Measurements from ENCODE around the gene KIF26B.

Gene KIF26B

GRCh38 chr1:245404527-245404926, 249.7 kb downstream of the KIF26B start:
- in situ Hi-C loops (cut with HindIII; ENCODE audit: low pct_unique_long_range_greater_than_20kb, low sequenced_read_pairs): no loop called here
- TF ChIP-seq JUND (IDR thresholded peaks at IDR 0.05; ENCODE audit: low read depth): no peak
- no peak for DNase-seq (ENCODE audit: low read depth in 1 of 2, low spot score in 1 of 2)

- in situ Hi-C loops (cut with HindIII; ENCODE audit: low pct_unique_long_range_greater_than_20kb, low sequenced_read_pairs): no loop called here
- no peak for DNase-seq (ENCODE audit: low read depth in 1 of 2, low spot score in 1 of 2)
- TF ChIP-seq JUND (IDR thresholded peaks at IDR 0.05; ENCODE audit: low read depth): no peak
Measured at GRCh38 chr1:245404952-245405351, 250.2 kb downstream of the KIF26B start.

GRCh38 chr1:245406426-245406825, 251.6 kb downstream of the KIF26B start:
- in situ Hi-C loops (cut with HindIII; ENCODE audit: low pct_unique_long_range_greater_than_20kb, low sequenced_read_pairs): no loop called here
- TF ChIP-seq JUND (IDR thresholded peaks at IDR 0.05; ENCODE audit: low read depth): no peak
- no peak for DNase-seq (ENCODE audit: low read depth in 1 of 2, low spot score in 1 of 2)

- in situ Hi-C loops (cut with HindIII; ENCODE audit: low pct_unique_long_range_greater_than_20kb, low sequenced_read_pairs): no loop called here
Measured at GRCh38 chr1:245407983-245408382, 253.2 kb downstream of the KIF26B start.

GRCh38 chr1:245409341-245410195, 254.8 kb downstream of the KIF26B start:
- DNase-seq (ENCODE audit: low read depth in 1 of 2, low spot score in 1 of 2): no peak
- in situ Hi-C loops (cut with HindIII; ENCODE audit: low pct_unique_long_range_greater_than_20kb, low sequenced_read_pairs): no loop called here
- no peak for TF ChIP-seq JUND (IDR thresholded peaks at IDR 0.05; ENCODE audit: low read depth)

More at GRCh38 chr1:245407983-245408382, 253.2 kb downstream of the KIF26B start:
- no peak for DNase-seq (ENCODE audit: low read depth in 1 of 2, low spot score in 1 of 2)
- TF ChIP-seq JUND (IDR thresholded peaks at IDR 0.05; ENCODE audit: low read depth): no peak

GRCh38 chr1:245411245-245412036, 256.7 kb downstream of the KIF26B start:
- TF ChIP-seq JUND (IDR thresholded peaks at IDR 0.05; ENCODE audit: low read depth): no peak
- no peak for DNase-seq (ENCODE audit: low read depth in 1 of 2, low spot score in 1 of 2)
- in situ Hi-C loops (cut with HindIII; ENCODE audit: low pct_unique_long_range_greater_than_20kb, low sequenced_read_pairs): no loop called here

- TF ChIP-seq JUND (IDR thresholded peaks at IDR 0.05; ENCODE audit: low read depth): no peak
- no peak for DNase-seq (ENCODE audit: low read depth in 1 of 2, low spot score in 1 of 2)
- in situ Hi-C loops (cut with HindIII; ENCODE audit: low pct_unique_long_range_greater_than_20kb, low sequenced_read_pairs): no loop called here
Measured at GRCh38 chr1:245412306-245412705, 257.5 kb downstream of the KIF26B start.

GRCh38 chr1:245416781-245417180, 262.0 kb downstream of the KIF26B start:
- in situ Hi-C loops (cut with HindIII; ENCODE audit: low pct_unique_long_range_greater_than_20kb, low sequenced_read_pairs): no loop called here
- no peak for TF ChIP-seq JUND (IDR thresholded peaks at IDR 0.05; ENCODE audit: low read depth)
- no peak for DNase-seq (ENCODE audit: low read depth in 1 of 2, low spot score in 1 of 2)

GRCh38 chr1:245418077-245418476, 263.3 kb downstream of the KIF26B start:
- in situ Hi-C loops (cut with HindIII; ENCODE audit: low pct_unique_long_range_greater_than_20kb, low sequenced_read_pairs): no loop called here
- no peak for DNase-seq (ENCODE audit: low read depth in 1 of 2, low spot score in 1 of 2)
- TF ChIP-seq JUND (IDR thresholded peaks at IDR 0.05; ENCODE audit: low read depth): no peak

GRCh38 chr1:245419461-245419978, 264.7 kb downstream of the KIF26B start:
- no peak for DNase-seq (ENCODE audit: low read depth in 1 of 2, low spot score in 1 of 2)
- in situ Hi-C loops (cut with HindIII; ENCODE audit: low pct_unique_long_range_greater_than_20kb, low sequenced_read_pairs): no loop called here
- no peak for TF ChIP-seq JUND (IDR thresholded peaks at IDR 0.05; ENCODE audit: low read depth)

- in situ Hi-C loops (cut with HindIII; ENCODE audit: low pct_unique_long_range_greater_than_20kb, low sequenced_read_pairs): no loop called here
- no peak for TF ChIP-seq JUND (IDR thresholded peaks at IDR 0.05; ENCODE audit: low read depth)
- no peak for DNase-seq (ENCODE audit: low read depth in 1 of 2, low spot score in 1 of 2)
Measured at GRCh38 chr1:245419989-245420388, 265.2 kb downstream of the KIF26B start.

- in situ Hi-C loops (cut with HindIII; ENCODE audit: low pct_unique_long_range_greater_than_20kb, low sequenced_read_pairs): no loop called here
- no peak for TF ChIP-seq JUND (IDR thresholded peaks at IDR 0.05; ENCODE audit: low read depth)
- no peak for DNase-seq (ENCODE audit: low read depth in 1 of 2, low spot score in 1 of 2)
Measured at GRCh38 chr1:245420926-245421325, 266.1 kb downstream of the KIF26B start.

GRCh38 chr1:245428681-245429080, 273.9 kb downstream of the KIF26B start:
- in situ Hi-C loops (cut with HindIII; ENCODE audit: low pct_unique_long_range_greater_than_20kb, low sequenced_read_pairs): no loop called here
- TF ChIP-seq JUND (IDR thresholded peaks at IDR 0.05; ENCODE audit: low read depth): no peak
- DNase-seq (ENCODE audit: low read depth in 1 of 2, low spot score in 1 of 2): no peak
